HG02970 (cell line): Measurements from ENCODE around the gene PTPRE.
"Not testable (repeated sequence)": the region's sequence is repeated elsewhere in the genome, so short reads cannot be mapped to it uniquely, and the experiment has no call there.

Source experiments
- ATAC-seq: cut with Tn5 transposase; IDR thresholded peaks from one replicate; pipeline ENCODE4 v1.9.1; 2021; ENCODE audit warnings: mild to moderate bottlenecking, moderate library complexity, moderate number of reproducible peaks; ENCODE audit not compliant: unreplicated experiment, low FRiP score

Gene PTPRE

DNA sequence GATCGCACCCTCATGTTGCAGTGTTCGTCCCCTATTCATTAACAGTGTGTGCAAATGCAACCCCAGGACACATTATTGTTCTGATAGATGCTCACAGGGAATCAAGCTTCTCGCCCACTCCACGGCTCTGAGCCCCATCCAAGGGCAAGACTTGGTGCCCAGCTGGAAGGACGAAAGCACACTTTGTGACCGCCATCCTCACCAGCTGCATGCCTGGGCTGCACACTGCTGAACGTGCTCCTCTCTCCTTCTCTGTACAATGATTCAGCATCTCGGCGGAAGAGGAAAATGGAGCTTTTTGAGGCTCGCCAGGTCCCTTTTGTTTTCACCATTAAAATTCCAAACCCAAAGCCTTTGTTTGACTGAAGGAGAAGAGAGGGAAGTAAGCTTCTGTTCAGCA is 177.5 kb downstream of the PTPRE start:
- ATAC-seq: no peak

DNA sequence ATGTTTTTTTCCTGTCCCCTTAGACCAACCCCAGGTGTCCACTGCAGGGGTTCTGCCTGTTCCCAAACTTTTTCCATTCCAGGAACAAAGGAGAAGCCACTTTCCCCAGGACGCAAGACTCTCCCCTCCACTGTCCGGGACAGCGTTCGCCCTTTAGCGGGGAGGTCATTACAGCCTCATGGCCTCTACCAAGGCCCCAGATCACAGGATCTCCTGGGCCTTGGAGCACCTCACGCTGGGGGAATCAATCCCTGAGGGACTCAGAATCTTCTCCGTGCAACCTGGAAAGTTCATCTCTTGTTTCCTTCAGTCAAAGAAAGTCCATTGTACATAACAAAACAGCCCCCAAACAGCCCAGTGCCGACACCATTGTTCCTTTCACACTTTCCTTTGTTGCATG is 178.1 kb downstream of the PTPRE start:
- ATAC-seq: no peak

DNA sequence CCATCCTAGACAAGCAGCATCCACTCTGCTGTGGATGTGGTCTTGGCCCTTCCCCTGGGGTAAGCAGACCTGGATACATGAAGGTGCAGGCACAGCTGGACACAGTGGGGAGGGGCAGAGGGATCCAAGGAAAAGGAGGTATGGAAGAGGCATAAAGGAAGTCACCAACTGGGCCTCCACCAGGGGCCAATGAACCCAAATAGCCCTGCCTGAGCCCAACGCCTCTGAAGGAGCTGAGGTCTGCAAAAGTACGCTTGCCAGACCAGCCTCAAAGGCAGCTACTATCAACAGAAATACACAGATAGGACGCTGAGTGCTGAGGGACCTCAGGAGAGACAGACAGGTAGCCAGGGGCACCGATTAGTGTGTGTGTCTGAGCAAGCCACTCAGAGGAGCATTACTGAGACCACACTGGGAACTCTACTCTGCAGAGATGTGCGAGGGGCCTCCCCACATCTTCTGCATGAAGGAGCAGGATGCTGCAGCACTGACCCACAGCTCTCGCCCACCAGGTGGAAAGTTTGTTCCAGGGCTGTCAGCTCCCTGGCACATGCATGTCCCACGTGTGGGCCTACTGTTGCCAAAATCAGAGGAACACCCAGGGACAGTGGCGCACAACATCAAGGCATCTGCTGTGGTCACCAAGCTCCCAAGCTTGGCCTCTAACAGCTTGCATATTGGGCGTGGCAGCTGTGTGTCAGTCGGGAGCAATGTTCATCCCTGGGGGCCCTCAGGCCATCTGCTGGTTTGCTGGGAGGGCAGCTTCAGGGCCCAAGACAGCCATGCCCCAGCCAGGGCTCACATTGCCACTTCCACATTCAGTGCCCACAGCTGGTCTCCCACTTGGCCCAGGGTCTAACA is 179.3 kb downstream of the PTPRE start:
- ATAC-seq: no peak

DNA sequence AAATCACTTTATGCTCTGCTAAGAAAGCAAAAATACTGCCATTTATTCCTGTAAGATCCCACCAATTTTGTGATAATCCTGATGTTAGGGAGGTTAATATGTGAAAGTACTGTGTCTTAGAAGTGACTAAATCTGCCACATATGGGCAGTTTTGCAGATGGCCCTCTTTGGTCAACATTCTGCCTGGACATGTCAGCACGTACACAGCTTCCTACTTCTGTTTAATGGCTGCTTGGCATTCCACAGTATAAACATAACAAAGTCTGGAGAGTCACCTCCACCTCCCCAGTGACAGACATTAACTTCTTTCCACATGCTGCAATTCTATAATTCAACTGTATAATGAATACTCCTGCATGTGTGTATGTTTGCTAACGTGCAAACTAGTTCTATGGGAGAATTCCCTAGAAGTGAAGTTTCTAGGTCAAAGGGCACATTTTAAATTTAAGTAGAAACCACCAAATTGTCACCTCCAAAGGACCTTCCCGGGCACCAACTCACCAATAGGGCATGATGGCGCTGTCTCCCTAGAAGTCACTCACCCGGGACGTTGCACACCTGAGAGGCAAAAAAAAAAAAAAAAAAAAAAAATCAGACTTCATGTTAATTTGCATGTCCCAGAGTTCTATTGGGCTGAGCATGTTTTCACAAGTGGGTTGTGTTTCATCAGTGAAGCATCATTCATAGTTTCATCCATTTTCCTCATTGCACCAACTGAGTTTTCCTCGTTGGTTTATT is 180.4 kb downstream of the PTPRE start:
- ATAC-seq: no peak

DNA sequence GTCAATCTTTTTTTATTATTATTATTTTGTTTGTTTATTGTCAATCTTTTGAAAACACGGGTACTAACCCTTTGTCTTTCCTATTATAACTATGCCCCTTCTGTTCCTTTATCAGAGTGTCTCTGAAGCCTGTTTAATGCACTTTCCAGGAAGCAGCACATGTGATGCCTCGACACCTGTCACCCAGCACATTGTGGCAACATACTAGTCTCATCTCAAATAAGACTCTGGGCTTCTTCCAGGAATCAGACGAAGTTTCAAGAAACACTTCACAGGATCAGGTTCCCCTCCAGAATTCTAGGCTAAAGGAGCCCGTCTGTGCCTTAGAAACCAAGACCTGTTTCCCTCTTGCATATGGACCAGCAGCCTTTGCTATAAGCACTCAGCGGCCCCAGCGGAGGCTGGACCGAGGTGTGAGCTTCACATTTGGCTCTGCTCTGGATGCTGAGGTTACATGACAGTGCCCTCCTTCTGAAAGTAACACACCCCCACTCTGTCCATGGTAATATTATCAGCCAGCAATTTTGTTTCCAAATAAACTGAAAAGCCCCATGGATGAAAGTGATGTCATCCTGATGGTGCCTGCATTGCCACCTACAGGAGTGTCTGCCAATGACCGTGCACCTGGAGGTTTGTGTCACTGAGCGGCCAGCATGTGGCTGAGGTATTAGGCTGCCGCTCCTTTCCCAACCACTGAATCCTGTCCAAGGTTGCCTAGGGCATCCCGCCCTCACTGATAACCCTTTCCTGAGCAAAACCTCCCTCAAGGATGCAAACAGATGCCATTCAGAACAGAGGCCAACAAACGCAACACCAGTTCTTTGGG is 181.2 kb downstream of the PTPRE start:
- no peak for ATAC-seq

DNA sequence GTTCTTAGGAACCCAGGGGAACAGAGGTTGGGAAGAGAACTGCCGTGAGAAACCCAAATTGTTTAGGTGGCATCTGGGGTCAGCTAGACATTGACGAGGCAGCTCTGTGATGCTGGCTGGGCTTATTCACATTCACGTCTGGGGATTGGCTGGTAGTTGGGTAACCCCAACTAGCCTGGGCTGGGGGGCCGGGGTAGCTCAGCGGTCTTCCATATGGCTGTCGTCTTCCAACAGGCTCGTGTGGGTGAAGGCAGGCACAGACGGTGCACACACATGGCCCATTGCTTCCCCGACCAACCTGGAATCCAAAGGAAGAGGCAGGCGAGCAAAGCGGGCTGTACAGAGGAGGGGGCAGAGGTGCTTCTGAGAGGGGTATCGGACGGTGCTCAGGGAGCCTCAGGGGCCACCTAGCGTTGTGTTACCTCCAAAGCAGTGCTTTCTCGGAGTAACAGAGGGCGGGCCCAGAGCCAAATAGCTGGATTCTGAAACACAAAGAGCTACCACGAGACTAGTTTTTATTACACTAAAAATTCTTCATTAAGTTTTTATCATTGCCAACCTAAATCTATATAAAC is 184.8 kb downstream of the PTPRE start:
- no peak for ATAC-seq

DNA sequence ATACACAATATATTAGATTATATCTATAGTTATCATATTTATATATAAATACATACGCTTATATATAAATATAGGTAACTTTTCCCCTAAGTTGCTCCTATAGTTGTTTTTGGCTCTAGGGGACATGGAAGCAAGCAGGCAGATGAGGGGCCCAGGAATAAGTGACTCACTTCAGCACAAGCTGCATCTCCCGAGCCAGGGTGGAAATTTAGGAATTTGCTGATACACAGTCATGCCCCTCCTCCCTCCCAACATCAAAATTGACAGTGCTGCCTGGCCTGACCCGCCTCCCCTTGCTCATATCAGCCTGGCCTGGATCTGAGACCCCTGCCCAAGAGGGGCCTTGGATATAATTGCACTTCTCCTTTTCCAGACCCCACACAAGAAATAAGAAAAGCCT is 185.6 kb downstream of the PTPRE start:
- ATAC-seq: no peak

DNA sequence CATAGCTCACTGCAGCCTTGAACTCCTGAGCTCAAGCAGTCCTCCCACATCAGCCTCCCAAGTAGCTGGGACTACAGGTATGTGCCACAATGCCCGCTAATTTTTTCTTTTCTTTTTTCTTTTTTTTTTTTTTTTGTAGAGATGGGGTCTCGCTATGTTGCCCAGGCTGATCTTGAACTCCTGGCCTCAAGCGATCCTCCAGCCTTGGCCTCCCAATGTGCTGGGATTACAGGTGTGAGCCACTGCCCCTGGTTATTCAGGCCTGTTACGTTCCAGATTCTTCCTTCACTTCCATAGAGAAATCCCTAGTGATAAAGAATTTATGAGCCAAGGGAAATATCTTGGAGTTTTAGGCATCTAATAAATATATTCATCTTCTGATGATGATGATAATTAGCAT is 187.7 kb downstream of the PTPRE start:
- ATAC-seq: not testable (repeated sequence)

DNA sequence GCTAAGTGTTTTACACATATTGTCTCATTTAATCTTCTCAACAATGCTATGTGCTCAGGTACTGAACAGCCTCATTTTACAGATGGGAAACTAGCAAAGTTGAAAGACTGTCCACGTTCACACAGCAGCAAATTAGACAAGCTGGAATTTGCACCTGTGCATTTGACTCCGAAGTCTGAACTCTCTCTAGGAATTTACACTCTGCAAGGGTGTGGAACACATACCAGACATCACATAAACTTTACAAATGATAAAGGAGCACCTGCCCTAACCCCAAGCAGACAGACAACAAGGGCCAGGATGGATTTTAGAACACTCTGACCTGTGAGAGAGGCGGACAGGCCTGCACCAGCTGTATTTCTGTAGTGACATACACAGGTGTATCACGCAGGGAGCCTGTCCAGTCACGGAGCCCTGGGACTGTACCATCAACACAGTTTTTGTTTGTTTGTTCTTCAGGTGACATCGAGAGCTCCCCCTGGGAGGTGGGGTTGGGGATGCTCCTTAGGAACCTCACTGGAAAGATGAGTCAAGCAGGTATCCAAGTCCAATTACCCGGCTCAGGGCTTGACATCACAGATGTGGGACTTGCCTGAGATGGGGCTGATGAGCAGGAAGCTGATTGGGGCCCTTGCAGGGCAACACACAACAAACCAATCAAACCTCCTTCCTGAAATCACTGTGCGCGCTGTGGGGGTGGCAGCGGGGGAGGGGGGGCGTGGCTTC is 188.3 kb downstream of the PTPRE start:
- ATAC-seq: no peak

DNA sequence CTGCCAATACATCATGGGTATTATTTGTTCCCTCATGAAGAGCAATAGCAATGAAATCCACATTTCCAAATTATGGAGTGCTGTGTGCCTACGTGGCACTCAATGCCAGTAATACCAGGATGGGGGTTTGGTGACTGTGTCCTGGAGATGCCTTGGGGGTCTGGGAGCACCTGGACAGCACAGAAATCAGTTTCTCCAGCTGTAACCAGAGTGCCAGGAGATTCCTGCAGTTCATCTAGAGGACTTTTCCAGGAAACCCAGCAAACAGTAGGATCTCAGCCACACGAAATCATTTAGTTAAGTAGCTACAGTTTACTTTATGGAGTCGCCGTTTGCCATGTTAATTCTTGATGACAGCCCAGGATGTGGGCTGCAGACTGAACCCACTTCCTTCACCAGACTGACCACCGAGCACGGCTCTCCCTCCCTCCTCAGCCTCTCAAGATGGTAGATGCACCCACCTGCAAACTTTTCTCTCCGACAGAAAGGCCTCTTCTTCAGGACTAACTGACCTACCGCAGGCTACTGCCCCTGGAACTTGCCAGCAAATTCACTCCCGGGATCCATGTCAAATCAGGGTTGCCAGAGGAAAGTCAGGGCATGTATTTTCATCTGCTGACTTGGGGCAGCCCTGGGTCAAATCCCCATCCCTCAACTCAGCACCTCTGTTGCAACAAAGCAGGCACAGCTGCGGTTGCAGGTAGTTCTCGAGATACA is 189.0 kb downstream of the PTPRE start:
- no peak for ATAC-seq

DNA sequence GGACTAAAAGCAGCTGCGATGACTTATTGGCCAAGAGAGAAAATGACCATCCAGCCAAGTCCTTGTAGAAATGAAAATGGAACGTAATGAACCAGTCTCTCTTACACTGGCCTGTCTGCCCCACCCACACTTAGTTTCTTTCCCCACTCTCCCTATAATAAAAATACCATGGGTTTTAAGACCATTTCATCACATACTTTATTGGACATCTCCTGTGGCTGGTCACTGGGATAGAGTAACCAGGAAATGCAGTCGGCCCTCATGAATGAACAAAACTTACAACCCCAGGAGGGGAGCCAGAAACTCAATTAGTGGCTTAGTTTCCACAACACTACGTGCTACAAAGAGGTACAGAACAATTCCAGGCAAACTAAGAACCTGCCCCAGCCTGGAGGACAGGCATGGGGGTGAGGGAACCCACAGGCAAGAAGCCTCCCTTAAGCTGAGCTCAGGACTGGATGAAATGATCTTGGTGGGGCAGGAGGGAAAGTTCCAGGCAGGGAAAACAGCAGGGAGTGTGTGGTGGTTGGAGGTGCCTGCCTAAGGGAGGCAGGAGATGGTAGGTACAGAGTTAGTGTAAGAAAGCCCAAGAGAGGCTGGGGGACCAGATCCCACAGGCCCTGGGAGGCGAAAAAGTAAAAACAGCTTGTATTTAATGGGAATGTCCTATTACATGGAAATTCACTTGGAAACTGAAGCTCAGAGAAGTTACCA is 189.7 kb downstream of the PTPRE start:
- ATAC-seq: no peak

DNA sequence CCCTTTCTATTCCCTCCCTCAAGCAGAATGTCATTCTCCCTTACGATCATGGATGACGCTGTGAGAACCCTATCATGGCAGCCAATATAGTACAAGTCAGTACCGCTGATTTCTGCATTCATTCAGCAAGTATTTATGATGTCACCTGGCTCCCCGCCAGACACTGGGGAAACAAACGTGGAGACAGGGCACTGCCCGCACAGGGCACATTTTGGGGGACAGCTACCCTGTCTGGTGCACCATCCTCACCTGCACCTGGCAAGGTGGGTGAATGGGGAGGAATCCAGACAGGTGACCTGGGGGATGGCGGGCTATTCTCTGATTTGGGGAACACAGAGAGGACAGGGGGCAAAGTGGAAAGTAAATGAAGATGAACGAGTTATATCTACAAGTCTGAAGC is 190.9 kb downstream of the PTPRE start:
- ATAC-seq: no peak

DNA sequence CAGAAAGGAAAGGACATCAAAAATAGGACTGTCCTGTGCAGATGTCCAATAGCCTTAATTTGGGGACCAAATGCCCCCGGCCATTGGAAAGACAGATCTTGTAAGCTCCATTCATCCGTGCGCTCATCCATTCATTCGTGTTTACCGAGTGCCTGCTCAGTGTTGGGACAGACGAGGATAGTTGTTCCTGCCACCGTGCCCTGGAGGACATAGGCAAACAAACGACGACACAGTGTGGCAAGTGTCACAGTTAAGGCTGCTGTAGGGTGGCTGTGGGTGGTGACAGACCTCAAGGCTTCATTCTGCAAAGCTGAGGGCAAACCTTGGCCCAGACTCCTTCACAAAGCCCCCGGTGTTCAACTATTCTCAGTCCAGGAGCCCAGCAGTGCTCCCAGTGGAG is 191.7 kb downstream of the PTPRE start:
- ATAC-seq: no peak

DNA sequence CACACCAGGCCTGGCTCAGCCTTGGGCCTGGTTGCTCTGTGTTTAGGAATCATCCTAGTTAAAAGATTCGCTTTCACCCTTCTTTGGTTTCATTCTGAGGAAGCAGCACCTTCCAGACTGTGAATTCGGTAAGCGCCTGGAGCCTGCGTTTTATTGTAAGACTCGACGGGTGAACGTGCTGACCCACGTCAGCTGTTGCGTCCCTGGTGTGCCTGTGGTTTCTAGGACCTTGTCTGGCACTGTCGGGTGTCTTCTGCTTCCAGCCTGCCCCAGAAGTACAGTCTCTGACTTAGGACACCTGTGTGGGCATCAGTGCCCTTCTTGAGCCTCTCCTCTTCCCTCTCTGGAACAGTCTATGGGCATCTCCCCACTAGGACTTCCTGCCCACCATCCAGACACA is 193.0 kb downstream of the PTPRE start:
- no peak for ATAC-seq

DNA sequence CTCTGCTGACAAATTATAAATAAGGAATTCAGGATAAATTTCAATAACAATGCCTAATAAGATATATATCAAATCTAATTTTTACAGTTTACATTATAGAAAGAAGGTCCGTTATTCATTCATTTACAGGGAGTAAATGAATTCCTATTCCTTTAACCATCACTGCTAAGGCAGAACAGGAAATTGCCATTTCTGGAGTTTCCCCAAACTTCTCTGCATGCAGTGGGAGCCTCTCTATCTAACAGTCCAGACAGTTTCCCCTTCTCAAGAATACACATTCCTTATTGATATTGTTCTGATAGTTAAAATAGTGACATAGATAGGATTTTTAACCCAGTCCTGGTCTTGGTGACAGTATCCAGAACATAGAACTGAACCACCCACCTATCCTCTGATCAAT is 195.0 kb downstream of the PTPRE start:
- no peak for ATAC-seq

DNA sequence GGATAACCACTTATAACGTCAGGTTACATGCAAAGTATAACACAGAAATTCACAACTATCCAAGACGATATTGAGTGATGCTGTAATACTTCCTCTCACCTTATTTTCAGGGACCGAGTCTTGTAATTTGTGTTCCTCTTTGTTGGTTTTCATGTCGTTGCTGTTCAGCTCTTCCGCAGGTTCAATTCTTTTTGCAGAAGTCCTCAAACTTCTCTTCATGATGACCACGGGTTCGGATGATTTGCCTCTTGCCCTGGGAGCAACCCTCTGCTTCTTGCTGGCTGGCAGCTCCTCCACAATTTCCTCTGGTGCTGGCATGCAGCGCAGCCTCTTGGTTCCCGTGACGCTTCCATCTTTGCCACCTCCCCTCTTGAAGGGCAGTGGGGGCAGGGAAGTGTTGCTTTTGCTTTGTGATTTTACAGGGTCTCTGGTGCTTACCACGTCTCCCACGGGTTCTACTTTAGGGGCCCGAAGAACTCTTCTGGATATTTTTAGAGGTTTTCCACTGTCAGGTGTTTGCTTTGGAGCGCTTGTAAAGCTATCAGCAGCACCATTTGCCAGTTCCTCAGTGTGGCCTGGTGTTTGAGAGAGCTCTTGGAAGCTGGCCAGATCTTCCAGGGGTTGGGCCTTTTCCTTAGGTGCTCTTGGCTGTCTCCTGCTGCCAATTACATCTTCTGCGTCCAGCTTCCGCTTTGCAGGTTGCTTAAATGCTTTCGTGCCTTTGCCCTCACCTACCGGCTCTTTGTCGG is 195.8 kb downstream of the PTPRE start:
- no peak for ATAC-seq

DNA sequence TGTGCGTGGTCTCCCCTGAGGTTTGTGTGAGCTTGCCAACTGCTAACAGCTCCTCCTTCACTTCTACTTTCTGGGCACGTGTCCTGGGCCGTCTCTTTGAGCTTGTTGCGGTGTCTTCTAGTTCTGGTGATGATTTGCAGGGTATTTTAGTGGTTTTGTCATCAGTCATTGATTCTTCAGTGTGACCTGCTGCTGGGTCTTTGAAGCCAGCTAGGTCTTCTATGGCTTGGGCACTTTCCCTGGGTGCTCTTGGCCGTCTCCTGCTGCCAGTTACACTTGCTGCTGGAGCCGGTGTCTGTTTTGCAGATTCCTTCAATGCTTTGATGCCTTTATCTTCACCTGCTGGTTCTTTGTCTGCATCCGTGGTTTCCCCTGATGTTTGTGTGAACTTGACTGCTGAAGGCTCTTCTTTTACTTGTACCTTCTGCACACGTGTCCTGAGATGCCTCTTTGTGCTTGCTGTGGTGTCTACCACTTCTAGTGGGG is 196.4 kb downstream of the PTPRE start:
- no peak for ATAC-seq

DNA sequence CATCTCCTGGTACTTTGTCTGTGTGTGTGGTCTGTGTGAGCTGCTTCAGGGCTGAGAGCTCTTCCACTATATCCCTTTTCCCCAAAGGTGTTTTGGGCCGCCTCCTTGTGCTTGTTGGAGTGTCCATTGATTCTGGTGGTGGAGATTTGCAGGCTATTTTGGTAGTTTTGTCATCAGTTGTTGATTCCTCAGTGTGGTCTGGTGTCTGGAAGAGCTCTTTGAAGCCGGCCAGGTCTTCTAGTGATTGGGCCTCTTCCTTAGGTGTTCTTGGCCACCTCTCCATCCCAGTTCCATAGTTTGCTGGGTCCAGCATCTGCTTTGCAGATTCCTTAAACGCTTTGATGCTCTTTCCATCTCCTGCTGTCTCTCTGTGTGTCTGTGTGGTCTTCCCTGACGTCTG is 198.5 kb downstream of the PTPRE start:
- ATAC-seq: no peak
